Measurements from ENCODE around the gene ALG10.
"Not testable (repeated sequence)": the region's sequence is repeated elsewhere in the genome, so short reads cannot be mapped to it uniquely, and the experiment has no call there.

The ALG10 gene, protein sequence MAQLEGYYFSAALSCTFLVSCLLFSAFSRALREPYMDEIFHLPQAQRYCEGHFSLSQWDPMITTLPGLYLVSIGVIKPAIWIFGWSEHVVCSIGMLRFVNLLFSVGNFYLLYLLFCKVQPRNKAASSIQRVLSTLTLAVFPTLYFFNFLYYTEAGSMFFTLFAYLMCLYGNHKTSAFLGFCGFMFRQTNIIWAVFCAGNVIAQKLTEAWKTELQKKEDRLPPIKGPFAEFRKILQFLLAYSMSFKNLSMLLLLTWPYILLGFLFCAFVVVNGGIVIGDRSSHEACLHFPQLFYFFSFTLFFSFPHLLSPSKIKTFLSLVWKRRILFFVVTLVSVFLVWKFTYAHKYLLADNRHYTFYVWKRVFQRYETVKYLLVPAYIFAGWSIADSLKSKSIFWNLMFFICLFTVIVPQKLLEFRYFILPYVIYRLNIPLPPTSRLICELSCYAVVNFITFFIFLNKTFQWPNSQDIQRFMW

DNA sequence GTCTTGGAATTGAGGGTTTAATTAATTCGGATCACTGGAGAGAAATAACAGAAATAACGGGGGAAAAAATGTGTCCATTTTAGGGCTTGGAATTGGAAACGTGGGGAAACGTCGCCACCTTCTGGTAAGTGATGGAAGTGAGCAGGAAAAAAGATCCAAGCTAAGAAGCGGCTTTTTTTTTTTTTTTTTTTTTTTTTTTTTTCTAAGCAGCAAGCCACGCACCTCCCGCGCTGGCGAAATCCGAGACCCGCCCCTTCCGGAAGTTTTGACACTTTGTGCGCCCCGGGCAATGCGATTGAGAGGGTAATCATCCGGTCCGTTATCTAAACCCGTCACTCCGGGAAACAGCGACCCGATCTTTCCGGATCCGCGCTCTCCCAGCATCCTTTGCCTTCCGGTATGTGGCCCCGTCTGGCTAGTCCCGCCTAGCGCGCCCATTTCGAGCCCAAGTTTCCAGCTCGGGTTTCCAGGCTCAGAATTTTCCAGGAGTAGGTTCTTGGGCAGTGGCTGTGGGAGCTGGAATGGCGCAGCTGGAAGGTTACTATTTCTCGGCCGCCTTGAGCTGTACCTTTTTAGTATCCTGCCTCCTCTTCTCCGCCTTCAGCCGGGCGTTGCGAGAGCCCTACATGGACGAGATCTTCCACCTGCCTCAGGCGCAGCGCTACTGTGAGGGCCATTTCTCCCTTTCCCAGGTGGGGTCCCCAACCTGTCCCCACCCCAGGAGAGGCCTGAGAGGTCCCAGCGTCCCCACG, at the start of gene ALG10:
Gene ALG10 (plus strand): TSS at position 418 of the 752 bp plus-strand sequence. CDS start 104 bp downstream, at position 522.
- DNase-seq (ENCODE audit: low spot score), result peak; percentile 79
- TF ChIP-seq, protein P1, sequence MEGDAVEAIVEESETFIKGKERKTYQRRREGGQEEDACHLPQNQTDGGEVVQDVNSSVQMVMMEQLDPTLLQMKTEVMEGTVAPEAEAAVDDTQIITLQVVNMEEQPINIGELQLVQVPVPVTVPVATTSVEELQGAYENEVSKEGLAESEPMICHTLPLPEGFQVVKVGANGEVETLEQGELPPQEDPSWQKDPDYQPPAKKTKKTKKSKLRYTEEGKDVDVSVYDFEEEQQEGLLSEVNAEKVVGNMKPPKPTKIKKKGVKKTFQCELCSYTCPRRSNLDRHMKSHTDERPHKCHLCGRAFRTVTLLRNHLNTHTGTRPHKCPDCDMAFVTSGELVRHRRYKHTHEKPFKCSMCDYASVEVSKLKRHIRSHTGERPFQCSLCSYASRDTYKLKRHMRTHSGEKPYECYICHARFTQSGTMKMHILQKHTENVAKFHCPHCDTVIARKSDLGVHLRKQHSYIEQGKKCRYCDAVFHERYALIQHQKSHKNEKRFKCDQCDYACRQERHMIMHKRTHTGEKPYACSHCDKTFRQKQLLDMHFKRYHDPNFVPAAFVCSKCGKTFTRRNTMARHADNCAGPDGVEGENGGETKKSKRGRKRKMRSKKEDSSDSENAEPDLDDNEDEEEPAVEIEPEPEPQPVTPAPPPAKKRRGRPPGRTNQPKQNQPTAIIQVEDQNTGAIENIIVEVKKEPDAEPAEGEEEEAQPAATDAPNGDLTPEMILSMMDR (IDR thresholded peaks at IDR 0.05; ENCODE audit: extremely low read depth, missing control alignments), result peak; percentile 39

DNA sequence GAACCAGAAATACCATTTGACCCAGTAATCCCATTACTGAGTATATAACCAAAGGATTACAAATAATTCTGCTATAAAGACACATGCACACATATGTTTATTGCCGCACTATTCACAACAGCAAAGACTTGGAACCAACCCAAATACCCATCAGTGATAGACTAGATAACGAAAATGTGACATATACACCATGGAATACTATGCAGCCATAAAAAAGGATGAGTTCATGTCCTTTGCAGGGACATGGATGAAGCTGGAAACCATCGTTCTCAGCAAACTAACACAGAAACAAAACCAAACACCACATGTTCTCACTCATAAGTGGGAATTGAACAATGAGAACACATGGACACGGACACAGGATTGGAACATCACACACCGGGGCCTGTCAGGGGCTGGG, 49.4 kb upstream of the ALG10 start:
- not testable (repeated sequence) for DNase-seq (ENCODE audit: low spot score)

DNA sequence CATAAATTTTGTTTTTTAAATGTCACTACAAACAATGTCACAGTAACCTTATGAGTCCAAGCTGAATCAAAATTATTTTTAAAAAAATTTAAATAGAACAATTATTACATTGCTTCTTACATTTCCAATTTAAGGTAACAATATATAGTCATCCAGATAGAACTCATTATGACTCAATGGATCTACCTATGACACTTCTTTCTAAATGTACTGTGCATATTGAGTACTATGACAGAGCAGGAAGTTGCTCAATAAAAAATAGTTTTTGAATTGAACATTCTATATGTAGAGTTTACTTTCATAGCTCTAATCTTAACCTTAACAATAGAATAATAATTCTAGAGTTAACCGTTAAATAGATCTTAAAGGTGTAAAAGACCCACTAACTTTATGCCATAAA, 44.4 kb upstream of the ALG10 start:
- TF ChIP-seq, protein P1 (IDR thresholded peaks at IDR 0.05; ENCODE audit: extremely low read depth, missing control alignments), result no peak
- DNase-seq (ENCODE audit: low spot score), result no peak

DNA sequence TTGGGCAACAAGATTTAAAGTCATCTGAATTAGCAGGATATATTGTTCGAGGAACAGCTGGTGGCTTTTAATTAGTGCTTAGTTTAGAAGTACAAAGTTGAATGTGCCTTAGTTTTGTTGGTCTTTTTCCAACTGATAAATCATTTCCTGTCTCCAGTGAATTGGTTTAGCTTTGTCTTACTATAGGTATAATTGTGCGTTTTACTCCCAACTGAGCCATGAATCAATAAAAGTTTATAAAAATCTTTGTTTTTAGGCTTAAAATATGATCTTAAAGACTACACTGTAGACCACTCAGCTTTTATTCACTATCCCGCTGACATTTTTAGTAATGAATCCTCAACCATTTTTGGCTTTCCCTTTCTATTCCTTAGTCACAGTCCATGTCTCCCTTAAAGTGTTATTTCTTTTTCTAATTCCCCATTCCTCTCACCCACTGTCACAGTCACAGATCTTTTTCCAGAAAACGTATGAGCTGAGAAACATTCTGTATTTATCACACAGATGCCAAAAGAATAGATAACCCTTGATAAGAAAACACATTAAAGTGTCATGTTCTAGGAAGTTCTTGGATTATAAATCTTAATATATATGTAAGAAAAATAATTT, 34.0 kb upstream of the ALG10 start:
- DNase-seq (ENCODE audit: low spot score), result no peak
- TF ChIP-seq, protein P1 (IDR thresholded peaks at IDR 0.05; ENCODE audit: extremely low read depth, missing control alignments), result no peak

DNA sequence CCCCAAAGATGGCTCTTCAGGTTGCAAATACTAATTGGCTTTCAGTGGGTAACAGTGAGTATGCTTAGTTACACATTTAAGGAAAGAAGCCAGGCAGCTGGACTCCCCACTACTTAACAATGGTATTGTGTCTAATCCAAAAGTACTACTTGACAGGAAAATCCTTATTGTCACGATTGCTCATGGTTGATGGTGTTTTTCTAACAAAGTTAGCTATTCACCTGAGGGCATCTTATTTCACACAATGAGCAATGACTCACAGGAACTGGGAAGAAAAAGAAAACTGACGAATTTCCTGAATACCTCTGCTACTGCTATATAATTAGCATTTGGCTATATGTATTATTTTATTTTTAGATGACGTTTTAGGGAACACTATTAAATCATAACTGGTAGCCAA, 33.4 kb upstream of the ALG10 start:
- TF ChIP-seq, protein P1 (IDR thresholded peaks at IDR 0.05; ENCODE audit: extremely low read depth, missing control alignments), result no peak

DNA sequence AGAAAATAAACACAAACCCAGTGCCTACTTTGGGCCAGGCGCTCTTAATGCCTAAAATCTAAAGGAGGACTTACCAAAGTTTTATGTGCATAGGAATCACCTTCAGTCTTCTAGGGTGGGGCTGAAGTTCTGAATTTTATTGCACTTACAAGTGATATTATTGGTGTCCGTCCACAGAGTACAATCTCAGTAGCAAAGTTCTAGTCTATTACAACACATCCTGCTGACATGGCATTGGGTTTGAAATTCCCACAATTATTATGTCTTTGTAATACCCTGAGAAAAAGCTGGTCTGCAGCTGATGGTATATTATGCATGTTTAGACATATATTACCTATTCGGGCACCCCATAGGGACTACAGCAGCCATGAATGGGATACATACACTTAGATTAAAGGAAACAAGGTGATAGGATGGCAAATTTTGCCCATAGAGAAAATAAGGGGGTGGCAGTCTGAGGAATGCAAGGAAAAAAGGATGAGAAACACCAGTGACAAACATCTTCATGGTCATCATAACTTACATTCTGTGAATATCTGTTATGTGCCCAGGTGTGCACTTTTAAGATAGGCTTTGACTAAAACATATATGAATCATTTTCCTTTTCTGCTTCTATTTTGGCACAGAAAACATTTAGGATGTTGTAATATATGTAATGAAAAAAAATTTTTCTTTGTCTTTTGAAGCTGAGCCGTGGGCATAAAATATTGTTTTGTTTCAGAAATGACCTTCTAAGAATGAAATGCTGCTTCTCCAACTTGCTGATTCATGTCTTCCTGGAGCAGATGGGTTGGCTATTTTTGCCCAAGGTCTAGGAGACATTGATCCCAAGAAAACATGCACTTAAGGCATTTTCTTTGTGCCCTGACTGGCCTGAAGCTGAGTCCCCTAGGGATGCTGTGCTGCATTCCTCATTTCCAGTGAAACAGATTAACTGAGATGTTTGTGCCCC, 27.2 kb upstream of the ALG10 start:
- TF ChIP-seq, protein P1 (IDR thresholded peaks at IDR 0.05; ENCODE audit: extremely low read depth, missing control alignments), result no peak
- DNase-seq (ENCODE audit: low spot score), result no peak

More for the DNA sequence above, 33.4 kb upstream of the ALG10 start:
- DNase-seq (ENCODE audit: low spot score), result no peak

DNA sequence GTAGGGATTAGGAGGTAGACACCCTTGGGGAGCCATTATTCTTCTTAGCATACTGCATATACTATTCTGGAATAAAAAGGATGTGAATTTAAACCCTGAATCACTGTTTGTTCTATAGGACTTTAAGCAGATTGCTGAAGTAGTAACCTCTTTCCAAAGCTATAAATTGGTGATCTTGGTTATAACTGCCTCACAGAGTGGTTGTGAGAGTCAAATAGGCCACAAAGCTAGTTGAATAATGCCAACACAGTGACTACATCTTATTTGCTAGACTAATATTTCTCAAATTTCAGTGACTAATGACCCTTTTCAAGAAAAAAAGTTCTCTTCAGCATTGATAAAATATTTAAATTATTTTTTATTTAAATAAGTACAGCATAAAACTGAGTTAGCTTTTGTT, 13.5 kb upstream of the ALG10 start:
- DNase-seq (ENCODE audit: low spot score), result not testable (repeated sequence)
